Thyroid gland (tissue), 4 donors: Measurements from ENCODE around the gene SYMPK. TPM values are rescaled to one million over a fixed set of nuclear protein-coding genes. Genes with fewer than 3 reads are reported as not detected.

Experiments used
- DNase-seq, 2 donors: peaks; one replicate each; pipeline ENCODE4 v3.0.0-alpha.2; 2019
- H3K27ac ChIP-seq, 3 donors: fragments of 200-600 bp; sonication (generic); 1 replicate in 2 of 3; 2 replicates in 1 of 3; pipeline ENCODE4 v1.5.1; 2016 to 2019; ENCODE audit warnings: mild to moderate bottlenecking in 1 of 3, moderate library complexity in 1 of 3
- H3K27me3 ChIP-seq: fragments of 200-600 bp; sonication (generic); one replicate; pipeline ENCODE4 v1.5.1; 2019
- H3K36me3 ChIP-seq, 2 donors: fragments of 200-600 bp; sonication (generic); one replicate each; pipeline ENCODE4 v1.5.1; 2016 to 2019
- H3K4me1 ChIP-seq, 2 donors: fragments of 200-600 bp; sonication (generic); one replicate each; pipeline ENCODE4 v1.5.1; 2017 to 2019
- H3K4me3 ChIP-seq, 3 donors: fragments of 200-600 bp; sonication (generic); replicated peaks in 1 of 3; 1 replicate in 2 of 3; 2 replicates in 1 of 3; pipeline ENCODE4 v1.5.1; 2016; ENCODE audit warnings: mild to moderate bottlenecking in 1 of 3
- H3K9me3 ChIP-seq: fragments of 200-600 bp; sonication (generic); one replicate; pipeline ENCODE4 v1.5.1; 2017
- POLR2A ChIP-seq, 2 donors: fragments of 450-650 bp; IDR thresholded peaks; one replicate each; pipeline ENCODE4 v1.6.1; 2017; ENCODE audit warnings: antibody characterized with exemption in 2 of 2, mild to moderate bottlenecking in 2 of 2, moderate library complexity in 1 of 2
- WGBS, 2 donors: methylation state at CpG; one replicate each; pipeline ENCODE4 v1.1.5; 2017; 5-methylcytosine and 5-hydroxymethylcytosine counted together
- intact Hi-C: fragments of 100-400 bp; cut with DNase I; formaldehyde crosslinking; loops from one replicate; pipeline ENCODE4 v1.15.1; 2023
- total RNA-seq, 4 donors: library from RNA; depleted of rRNA; stranded (reverse); fragments of >200 nt; gene quantifications; one replicate each; pipeline ENCODE4 v1.2.3, GENCODE V29; 2016
- TF ChIP-seq, protein P1 (sequence below), 6 experiments: fragments of 200-600 bp in 3 of 6; fragments of 450-650 bp in 3 of 6; sonication (generic) in 3 of 6; IDR thresholded peaks; one replicate each; pipeline ENCODE4 v1.5.1; 2016 to 2019; ENCODE audit warnings: antibody characterized with exemption in 6 of 6, mild to moderate bottlenecking in 2 of 6, inconsistent platforms in 1 of 6, moderate library complexity in 1 of 6

Gene SYMPK
- total RNA-seq, 4 donors from 2014 or later = 32.4 to 56.8 (median 38.7) TPM

DNA sequence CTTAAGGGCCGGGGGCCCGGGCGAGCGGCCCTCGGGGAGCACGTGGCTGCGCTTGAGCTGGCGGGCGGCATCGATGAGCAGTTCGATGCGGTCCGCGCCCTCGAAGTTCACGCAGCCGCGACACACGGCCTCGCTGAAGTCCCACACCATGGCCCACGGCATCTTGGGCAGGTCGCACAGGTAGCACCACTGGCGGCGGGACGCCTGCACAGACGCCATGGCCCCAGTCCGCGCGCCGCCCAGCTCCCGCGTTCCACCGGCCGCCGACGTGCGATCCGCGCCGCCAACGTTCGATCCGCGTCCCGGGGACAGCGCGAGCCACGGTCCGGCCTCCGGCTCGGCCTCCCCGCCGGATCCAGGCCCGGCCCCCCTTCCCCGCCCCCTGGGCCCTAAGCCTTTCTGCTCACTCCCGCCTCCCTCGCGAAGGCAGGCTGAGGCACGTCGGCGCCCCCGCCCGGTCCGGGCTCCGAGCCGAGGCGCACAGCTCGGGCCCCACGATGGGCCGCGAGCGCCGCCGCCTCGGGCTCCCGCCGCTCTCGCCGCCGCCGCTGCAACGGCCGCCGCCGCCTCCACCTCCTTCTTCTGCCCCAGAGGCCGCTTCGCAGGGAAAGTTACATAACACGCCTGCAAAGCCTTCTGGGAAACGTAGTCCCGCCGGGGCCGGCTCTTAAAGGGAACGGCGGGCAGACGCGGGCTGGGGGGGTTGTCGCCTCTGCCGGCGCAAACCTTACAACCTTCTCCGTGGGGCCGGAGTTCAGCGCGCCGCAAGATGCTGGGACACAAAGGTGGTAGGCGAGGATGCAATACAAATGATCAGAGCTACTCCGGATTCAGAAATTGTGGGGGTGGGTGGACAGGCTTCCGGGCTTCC is 22.8 kb upstream of the SYMPK start, which contains the start of gene IRF2BP1:
Gene IRF2BP1 (minus strand): TSS at position 586 of the 871 bp plus-strand sequence. CDS start 367 bp downstream, at position 219.
- TF ChIP-seq POLR2A (IDR thresholded peaks at IDR 0.05) = peak; percentile 26 to 91
- TF ChIP-seq, protein P1, sequence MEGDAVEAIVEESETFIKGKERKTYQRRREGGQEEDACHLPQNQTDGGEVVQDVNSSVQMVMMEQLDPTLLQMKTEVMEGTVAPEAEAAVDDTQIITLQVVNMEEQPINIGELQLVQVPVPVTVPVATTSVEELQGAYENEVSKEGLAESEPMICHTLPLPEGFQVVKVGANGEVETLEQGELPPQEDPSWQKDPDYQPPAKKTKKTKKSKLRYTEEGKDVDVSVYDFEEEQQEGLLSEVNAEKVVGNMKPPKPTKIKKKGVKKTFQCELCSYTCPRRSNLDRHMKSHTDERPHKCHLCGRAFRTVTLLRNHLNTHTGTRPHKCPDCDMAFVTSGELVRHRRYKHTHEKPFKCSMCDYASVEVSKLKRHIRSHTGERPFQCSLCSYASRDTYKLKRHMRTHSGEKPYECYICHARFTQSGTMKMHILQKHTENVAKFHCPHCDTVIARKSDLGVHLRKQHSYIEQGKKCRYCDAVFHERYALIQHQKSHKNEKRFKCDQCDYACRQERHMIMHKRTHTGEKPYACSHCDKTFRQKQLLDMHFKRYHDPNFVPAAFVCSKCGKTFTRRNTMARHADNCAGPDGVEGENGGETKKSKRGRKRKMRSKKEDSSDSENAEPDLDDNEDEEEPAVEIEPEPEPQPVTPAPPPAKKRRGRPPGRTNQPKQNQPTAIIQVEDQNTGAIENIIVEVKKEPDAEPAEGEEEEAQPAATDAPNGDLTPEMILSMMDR (IDR thresholded peaks at IDR 0.05) = peak in 2 of 6 experiments; percentile 14 to 21
- peak within 1 kb of the TSS; percentile 41 to 73 (median 48) for H3K4me3 ChIP-seq
- H3K9me3 ChIP-seq = no peaks in the 10 kb centered on the region
- H3K27me3 ChIP-seq = no peaks in the 10 kb centered on the region
- intact Hi-C loops = no loop called here
- peak within 1 kb of the TSS; percentile 76 to 92 (median 89) for H3K27ac ChIP-seq
- WGBS, 2 donors = 0% methylated on average over 9 to 10 of the region's 107 CpGs
- peaks cover 31 to 34% of the 10 kb centered on the region in 2 donors for H3K4me1 ChIP-seq
- DNase-seq = peak; percentile 93
- peaks cover 5 to 9% of the 10 kb centered on the region in 2 donors for H3K36me3 ChIP-seq

GRCh38 chr19:45884682-45885555 is 22.0 kb upstream of the SYMPK start:
- H3K27ac ChIP-seq = peak overlapping the region in 2 of 3 donors; percentile 31 to 92
- DNase-seq = no peak

DNA sequence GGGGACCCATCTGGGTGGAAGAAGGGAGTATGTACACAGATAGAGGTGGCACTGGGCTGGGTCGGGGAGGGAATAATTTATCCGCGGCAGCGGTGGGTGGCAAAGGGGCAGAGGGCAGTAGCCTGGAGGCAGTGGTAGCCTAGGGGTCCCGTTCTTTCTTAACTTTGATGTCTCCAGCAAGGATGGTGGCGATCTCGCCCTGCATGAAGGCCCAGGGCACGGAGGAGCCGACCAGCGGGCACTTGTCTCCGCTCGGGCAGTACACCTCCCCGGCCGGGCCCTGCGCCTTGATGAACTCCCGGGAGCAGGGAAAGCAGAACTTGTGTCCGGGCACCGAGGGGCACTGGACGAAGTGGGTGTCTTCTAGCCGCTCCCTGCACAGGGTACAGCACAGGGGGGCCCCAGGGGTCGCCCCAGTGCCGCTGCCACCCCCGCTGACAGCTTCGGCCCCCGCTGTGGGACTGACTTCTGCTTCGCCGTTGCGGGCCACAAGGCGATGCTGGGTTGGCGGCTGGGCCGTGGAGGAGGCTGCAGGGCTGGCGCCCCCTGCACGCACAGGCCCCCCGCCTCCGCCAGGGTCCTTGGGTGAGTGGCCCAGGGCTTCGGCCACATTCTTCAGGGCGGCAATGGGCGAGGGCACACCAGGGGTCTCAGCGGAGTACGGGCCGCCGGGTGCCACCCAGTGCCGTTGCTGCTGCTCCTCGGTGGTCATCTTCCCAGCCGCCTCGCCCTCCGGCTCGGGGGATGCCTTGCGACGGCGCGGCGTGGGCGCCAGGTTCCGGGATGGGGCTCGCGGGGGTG is 21.1 kb upstream of the SYMPK start:
- Histone ChIP-seq H3K4me3 (no peak overlapping the region), H3K9me3 (no peaks in the 10 kb centered on the region), H3K27me3 (no peaks in the 10 kb centered on the region), H3K4me1 (peaks cover 31 to 34% of the 10 kb centered on the region in 2 donors), H3K27ac (no peak overlapping the region), H3K36me3 (peaks cover 5 to 9% of the 10 kb centered on the region in 2 donors)
- DNase-seq = no peak
- TF ChIP-seq, protein P1 (IDR thresholded peaks at IDR 0.05) = no peak
- TF ChIP-seq POLR2A (IDR thresholded peaks at IDR 0.05) = no peak
- intact Hi-C loops = loop anchor here (5.0 kb wide), 1 partner anchor 67 kb away; the partner anchor contains the start of gene RSPH6A
- 91 to 95% methylated on average over 15 to 19 of the region's 57 CpGs for WGBS, 2 donors

More at GRCh38 chr19:45884682-45885555, 22.0 kb upstream of the SYMPK start:
- intact Hi-C loops = loop anchor here (5.0 kb wide), 1 partner anchor 68 kb away; the partner anchor contains the start of gene RSPH6A
- H3K27me3 ChIP-seq = no peaks in the 10 kb centered on the region
- no peaks in the 10 kb centered on the region for H3K9me3 ChIP-seq
- H3K36me3 ChIP-seq = peaks cover 5 to 9% of the 10 kb centered on the region in 2 donors
- 65 to 82% methylated on average over 12 to 27 of the region's 72 CpGs for WGBS, 2 donors
- H3K4me3 ChIP-seq = peak overlapping the region; percentile 41 to 73 (median 48)
- TF ChIP-seq, protein P1 (IDR thresholded peaks at IDR 0.05) = no peak
- TF ChIP-seq POLR2A (IDR thresholded peaks at IDR 0.05) = no peak
- peaks cover 31 to 34% of the 10 kb centered on the region in 2 donors for H3K4me1 ChIP-seq

DNA sequence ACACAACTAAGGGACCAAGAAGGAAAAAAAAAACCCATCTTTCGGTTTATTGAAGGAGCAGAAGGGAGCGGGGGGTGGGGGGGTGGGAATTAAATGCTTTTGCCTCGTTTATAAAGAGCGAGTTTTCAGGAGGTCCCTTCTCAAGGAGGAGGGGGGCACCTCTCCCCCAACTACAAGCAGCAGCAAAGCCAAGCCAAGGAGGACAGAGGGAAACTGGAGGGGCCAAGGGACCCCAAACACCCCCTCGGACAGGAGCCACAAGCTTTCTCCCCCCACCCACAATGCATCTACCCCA is 20.6 kb upstream of the SYMPK start:
- no peak for DNase-seq
- no peak for TF ChIP-seq POLR2A (IDR thresholded peaks at IDR 0.05)
- TF ChIP-seq, protein P1 (IDR thresholded peaks at IDR 0.05) = no peak
- Histone ChIP-seq H3K4me1 (peaks cover 31 to 34% of the 10 kb centered on the region in 2 donors), H3K36me3 (peaks cover 5 to 9% of the 10 kb centered on the region in 2 donors), H3K4me3 (no peak overlapping the region), H3K27ac (no peak overlapping the region), H3K9me3 (no peaks in the 10 kb centered on the region), H3K27me3 (no peaks in the 10 kb centered on the region)
- WGBS, 2 donors = 27 to 36% methylated on average over 5 of the region's 5 CpGs
- intact Hi-C loops = loop anchor here (5.0 kb wide), 1 partner anchor 66 kb away; the partner anchor contains the start of gene RSPH6A
